GM21786 (cell line): ENCODE measurements around the gene NCOA5.

ENCODE experiments used
- ATAC-seq: cut with Tn5 transposase; IDR thresholded peaks from one replicate; pipeline ENCODE4 v1.9.1; 2021; ENCODE audit not compliant: unreplicated experiment

Gene NCOA5

DNA sequence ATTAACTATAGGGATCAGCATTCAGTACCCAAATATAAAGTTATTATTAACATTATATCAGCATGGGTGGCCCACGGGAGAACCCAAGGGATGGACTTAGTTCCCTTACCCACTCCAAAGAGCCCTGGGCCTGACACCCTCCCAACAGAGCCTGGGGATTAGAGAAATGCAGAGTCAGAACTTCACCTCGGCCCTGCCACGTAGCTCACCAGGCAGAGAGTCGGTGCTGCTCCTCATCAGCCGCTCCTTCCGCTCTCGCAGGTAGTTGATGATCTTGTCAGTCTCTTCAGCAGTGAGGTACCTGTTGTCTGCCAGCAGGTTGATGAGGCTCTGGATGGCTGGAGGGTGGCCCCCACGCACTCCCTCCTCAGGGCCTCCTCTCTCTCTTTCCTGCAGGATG is 26.6 kb downstream of the NCOA5 start:
- no peak for ATAC-seq

GRCh38 chr20:46062621-46063020 is 27.1 kb downstream of the NCOA5 start:
- no peak for ATAC-seq

DNA sequence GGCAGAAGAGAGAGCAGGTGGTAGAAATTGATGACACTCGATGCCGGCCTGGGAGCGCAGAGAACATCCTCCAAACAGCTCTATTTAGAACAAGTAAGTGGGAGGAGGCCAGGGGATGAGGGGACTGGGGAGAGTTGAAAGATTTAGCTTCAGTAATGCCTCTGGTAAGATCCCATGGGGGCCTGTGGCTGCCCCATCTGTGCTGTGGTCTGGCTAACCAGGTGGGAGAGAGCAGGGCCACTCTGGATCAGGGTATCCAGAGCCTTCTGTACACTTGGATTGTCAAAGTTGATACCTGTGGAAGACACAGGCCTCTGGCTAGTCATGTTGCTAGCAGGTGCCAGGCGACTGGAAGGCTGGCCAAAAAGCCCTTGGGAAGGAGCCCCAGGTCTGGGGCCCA is 27.6 kb downstream of the NCOA5 start:
- ATAC-seq, result no peak

GRCh38 chr20:46060975-46061374 is 28.8 kb downstream of the NCOA5 start:
- ATAC-seq, result no peak

GRCh38 chr20:46060301-46060881 is 29.4 kb downstream of the NCOA5 start:
- ATAC-seq, result no peak

DNA sequence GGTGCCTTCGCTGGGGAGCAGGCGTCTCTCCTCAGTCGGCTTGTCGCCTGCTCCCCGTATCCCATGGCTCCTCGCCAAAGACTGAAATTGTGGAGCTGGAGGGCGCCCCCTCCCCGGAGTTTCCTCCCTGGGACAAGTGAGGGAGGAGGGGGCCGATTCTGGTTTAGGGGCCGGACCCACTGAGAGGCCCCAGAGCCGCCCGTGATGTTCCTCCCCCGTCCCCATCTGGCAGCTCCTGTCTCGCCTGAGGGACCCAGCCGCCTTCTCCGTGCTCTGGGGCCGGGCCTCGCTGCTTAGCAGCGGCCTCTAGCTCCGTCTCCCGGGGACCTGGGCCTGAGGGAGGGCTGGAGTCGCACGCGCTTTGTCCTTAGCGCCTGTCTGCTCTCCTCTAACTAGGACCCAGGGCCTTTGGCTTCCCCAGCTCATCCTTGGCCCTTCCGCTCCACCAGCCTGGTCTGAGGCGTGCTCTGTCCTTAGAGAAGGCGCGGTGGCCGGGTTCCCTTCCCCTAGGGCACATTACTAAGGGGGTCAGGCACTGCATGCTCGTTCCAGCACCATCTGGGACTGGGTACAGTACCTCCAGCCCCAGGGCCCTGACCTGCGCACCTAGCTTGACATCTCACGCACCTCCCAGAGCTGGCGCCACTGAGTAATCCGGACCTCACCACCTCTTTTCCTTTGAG is 31.0 kb downstream of the NCOA5 start:
- no peak for ATAC-seq

- ATAC-seq, result no peak
These were observed 31.7 kb downstream of the NCOA5 start for GRCh38 chr20:46057856-46058598.

DNA sequence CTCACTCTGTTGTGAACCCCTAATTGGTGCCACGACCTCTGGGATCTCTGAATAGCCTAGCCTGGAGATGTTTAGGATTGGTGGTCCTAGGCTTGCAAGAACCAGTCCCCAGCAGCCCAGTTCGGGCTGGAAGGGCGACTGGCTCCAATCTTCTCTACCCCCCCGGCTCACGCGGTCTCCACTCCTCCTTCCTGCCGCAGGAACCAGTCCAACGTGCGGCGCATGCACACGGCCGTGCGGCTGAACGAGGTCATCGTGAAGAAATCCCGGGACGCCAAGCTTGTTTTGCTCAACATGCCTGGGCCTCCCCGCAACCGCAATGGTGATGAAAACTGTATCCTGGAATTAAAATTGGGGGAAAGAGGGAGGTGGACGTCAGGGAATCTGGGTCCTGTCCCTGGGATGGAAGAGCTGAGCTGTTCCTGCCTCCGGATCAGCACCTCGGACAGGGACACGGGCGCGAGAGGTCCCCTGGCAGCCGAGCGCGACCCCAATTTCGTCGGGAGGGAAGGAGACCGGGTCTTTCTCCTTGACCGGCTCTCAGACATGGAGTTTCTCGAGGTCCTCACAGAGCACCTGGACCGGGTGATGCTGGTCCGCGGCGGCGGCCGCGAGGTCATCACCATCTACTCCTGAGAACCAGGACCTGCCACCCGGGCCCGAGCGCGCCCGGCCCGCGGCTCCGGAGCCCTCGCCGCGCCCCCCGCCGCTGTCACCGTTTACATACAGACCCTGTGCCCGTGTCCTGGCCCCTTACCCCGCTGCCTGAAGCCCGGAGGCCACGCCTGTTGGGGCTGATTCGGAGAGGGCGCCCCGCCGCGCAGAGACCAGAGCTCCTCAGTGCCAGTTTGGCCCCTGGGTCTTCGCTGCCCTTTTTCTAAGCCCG is 32.5 kb downstream of the NCOA5 start:
- ATAC-seq, result no peak

DNA sequence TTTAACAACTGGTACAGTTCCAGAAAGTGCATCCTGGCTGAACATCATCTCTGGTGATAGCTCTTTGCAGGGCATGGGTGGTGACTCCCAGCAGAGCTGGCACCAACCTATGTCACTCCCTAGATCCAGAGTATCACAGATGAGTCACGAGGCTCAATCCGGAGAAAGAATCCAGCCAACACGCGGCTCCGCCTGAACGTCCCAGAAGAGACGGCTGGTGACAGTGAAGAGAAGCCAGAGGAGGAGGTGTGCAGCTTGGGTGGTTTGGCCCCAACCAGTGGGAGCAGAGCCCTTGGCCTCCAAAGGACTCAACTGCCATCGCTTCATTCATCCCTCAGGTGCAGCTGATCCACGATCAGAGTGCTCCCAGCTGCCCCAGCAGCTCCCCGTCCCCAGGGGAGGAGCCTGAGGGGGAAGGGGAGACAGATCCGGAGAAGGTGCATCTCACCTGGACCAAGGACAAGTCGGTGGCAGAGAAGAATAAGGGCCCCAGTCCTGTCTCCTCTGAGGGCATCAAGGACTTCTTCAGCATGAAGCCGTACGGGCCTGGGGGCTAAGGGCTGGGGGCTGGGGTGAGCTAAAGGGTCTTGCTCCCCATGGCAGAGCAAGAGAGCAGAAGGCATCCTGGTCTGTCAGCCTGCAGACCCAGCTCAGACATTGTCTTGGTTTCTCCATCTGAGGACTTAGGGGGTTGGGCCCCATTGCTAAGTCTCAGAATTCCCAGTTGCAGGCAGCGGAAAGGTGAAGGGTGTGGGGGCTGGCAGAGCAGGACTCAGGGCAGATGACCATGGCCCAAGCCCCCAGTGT is 33.5 kb downstream of the NCOA5 start:
- ATAC-seq, result no peak

- no peak for ATAC-seq
These were observed 34.5 kb downstream of the NCOA5 start for GRCh38 chr20:46055269-46055668.

DNA sequence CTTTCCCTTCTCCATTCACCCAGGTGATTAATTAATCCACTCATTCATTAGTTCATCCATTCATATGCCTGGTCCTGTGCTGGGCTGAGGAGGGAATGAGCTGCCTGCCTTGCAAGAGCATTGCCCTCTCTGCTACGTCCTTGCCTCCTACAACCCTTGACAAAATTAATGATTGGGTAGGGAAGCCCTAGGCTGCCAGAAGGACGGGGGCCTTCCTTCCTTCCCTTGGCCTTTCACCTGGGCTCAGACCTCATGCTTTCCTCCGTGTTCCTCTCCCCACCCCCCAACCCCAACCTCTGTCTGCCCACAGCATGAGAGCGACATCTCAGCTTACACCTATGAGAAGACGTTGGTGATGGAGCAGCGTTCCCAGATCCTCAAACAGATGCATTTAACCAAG is 35.2 kb downstream of the NCOA5 start:
- no peak for ATAC-seq

DNA sequence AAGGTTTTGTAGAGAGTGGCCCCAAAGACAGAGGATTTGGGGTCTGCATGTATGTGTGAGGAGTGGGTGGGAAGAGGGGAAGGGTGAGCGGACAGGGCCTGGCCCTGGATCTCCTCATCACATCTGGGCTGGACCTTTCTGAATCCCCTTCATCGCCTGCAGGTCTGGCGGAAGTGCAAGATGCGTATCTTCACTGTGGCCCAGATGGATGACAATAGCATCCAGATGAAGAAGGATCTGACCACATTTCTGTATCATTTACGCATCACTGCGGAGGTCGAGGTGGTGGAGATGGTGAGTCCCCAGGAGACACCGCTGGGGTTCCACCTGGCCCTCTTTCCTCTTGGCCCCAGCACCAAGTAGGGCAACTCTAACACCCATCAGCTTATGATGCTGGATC is 36.3 kb downstream of the NCOA5 start:
- ATAC-seq, result no peak

- ATAC-seq, result no peak
These were observed 38.0 kb downstream of the NCOA5 start for GRCh38 chr20:46051556-46052308.

DNA sequence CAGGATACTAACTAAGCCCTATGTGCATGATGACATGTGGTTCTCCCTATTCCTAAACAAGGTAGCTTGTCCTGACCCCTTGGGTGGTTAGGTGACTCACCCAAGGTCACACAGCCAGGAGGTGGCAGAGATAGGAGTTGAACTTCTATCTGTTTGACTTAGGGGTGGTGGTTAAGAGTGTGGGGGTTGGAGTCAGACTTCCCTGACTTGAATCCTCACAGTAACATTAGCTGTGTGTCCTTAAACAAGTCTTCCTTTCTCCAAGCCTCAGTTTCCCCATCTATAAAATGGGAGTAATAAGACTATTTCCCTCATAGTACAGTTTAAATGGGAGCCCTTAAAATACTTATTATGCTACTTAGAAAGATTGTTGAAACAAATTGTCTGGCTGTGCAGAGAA is 38.9 kb downstream of the NCOA5 start:
- no peak for ATAC-seq

GRCh38 chr20:46050444-46050843 is 39.3 kb downstream of the NCOA5 start:
- no peak for ATAC-seq

GRCh38 chr20:46049815-46050214 is 39.9 kb downstream of the NCOA5 start:
- ATAC-seq, result no peak

DNA sequence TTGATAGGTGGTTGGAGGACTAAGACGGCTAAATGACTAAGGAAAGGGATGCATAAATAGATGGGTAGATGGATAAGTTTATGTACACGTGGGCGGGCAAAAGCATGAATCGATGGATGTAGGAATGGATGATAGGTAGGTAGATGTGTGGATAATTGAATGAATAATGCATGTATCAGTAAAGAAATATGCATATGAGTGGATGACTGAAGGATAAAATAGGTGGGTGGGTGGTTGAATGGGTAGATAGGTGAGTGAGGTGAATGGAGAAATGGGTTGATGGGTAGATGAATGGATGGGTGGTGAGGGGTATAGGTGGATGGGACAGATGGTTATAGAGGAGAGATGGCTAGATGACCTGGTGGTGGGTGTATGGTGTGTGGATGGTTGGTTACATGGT is 40.6 kb downstream of the NCOA5 start:
- no peak for ATAC-seq

- no peak for ATAC-seq
These were observed 41.9 kb downstream of the NCOA5 start for GRCh38 chr20:46047821-46048220.

- no peak for ATAC-seq
These were observed 43.0 kb downstream of the NCOA5 start for GRCh38 chr20:46046588-46047310.
